ENCODE data around the gene CSHL1. TPM values are rescaled to one million over a fixed set of nuclear protein-coding genes. Genes with fewer than 3 reads are reported as not detected.

The CSHL1 gene
- total RNA-seq, 6 experiments from 2014 or later: not detected

DNA sequence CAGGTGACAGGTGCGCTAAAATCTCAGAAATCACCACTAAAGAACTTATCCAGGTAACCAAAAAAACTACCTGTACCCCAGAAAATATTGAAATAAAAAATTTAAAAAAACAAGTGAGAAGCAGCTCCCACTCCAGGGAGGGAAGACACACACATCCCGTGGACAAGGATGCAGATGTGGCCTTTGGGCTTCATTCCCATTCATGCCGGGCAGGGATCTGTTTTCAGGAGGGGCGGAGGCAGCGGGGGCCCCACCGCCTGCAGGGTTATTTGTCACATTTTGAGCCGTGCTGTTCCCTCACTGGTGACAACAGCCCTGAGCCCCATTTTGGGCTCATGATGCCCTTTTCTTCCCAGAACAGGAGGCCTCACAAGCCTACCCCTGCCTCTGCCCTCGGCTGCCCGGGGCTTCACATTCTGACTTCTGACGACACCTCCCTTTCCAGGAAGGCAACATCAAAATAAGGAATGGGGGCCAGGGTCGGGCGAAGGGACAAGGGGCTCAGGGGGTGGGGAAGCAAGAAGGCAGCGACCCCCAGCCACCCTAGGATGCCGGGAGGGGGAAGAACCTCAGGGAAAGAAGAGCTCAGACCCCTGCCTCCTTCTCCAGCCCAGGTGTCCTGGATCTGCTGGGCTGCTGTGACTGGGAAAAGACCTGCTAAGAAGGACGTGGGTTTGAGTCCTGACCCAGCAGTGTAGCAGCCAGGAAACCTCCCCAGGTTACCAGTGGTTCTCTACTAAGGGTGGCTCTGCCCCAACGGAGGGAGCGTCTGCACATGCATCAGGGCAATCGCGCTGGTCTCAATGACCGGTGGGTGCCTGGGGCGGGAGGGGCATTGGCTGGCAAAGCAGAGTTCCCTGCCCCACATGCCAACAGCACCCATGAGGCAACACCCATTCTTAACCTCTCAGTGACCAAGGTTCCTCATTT is 23.4 kb upstream of the CSHL1 start:
- no peak for DNase-seq
- no peak overlapping the region for H3K27ac ChIP-seq
- TF ChIP-seq POLR2A (IDR thresholded peaks at IDR 0.05): no peak
- TF ChIP-seq, protein P1, sequence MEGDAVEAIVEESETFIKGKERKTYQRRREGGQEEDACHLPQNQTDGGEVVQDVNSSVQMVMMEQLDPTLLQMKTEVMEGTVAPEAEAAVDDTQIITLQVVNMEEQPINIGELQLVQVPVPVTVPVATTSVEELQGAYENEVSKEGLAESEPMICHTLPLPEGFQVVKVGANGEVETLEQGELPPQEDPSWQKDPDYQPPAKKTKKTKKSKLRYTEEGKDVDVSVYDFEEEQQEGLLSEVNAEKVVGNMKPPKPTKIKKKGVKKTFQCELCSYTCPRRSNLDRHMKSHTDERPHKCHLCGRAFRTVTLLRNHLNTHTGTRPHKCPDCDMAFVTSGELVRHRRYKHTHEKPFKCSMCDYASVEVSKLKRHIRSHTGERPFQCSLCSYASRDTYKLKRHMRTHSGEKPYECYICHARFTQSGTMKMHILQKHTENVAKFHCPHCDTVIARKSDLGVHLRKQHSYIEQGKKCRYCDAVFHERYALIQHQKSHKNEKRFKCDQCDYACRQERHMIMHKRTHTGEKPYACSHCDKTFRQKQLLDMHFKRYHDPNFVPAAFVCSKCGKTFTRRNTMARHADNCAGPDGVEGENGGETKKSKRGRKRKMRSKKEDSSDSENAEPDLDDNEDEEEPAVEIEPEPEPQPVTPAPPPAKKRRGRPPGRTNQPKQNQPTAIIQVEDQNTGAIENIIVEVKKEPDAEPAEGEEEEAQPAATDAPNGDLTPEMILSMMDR (IDR thresholded peaks at IDR 0.05): no peak
- no peaks in the 10 kb centered on the region for H3K36me3 ChIP-seq
- no peaks in the 10 kb centered on the region for H3K4me1 ChIP-seq
- H3K27me3 ChIP-seq: no peaks in the 10 kb centered on the region
- ATAC-seq: no peak
- intact Hi-C loops (cut with DNase I): no loop called here
- no peaks in the 10 kb centered on the region for H3K9me3 ChIP-seq
- H3K4me3 ChIP-seq: no peak overlapping the region
- 53% methylated on average over 9 of the region's 21 CpGs for WGBS (ENCODE audit: insufficient coverage, low coverage, low lambda C conversion rate, missing lambda C conversion rate)

DNA sequence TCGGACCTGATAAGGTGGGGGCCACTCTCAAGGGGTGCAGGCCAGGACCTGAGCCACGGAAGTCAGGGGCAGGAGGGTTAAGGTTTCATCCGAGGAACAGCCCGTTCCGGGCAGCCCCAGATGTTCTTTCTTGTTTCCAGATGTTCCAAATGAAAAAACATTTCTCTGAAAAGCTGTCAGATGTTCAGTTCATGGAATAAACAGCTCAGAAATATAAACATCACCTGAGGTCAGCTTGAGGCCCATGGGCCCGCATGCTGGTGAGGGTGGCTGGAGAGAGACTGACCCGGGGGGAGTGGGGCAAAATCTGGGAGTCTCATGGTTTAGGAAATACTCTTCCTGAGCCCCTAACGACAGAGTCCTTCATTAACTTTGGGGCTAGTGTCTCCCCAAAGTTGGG is 22.5 kb upstream of the CSHL1 start:
- TF ChIP-seq POLR2A (IDR thresholded peaks at IDR 0.05): no peak
- TF ChIP-seq, protein P1 (IDR thresholded peaks at IDR 0.05): no peak
- intact Hi-C loops (cut with DNase I): no loop called here
- ATAC-seq (no peak), DNase-seq (no peak)
- H3K4me3 ChIP-seq: no peak overlapping the region
- WGBS (ENCODE audit: insufficient coverage, low coverage, low lambda C conversion rate, missing lambda C conversion rate): 75% methylated on average over 4 of the region's 8 CpGs
- no peaks in the 10 kb centered on the region for H3K36me3 ChIP-seq
- no peaks in the 10 kb centered on the region for H3K9me3 ChIP-seq
- H3K27ac ChIP-seq: no peak overlapping the region
- no peaks in the 10 kb centered on the region for H3K4me1 ChIP-seq
- H3K27me3 ChIP-seq: no peaks in the 10 kb centered on the region

DNA sequence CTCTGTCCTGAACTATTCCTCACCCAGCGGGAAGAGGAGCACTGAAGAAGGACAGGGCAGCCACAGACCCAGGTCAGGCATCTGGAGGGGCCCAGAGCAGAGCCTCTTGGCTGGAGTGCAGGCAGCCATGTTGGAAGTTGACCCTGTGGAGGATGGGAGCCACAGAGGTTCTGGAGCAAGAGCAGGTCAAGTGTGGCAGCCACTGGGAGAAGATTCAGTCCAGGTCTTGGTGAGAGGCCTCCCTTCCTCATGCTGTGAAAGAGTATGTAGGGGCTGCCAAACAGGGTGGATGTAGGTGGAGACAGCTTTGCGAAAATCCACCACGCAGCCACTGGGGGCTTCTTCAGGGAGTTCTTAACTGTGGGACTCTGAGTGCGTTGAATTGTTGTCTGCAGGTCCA is 21.7 kb upstream of the CSHL1 start:
- Histone ChIP-seq H3K4me1 (no peaks in the 10 kb centered on the region), H3K9me3 (no peaks in the 10 kb centered on the region), H3K27me3 (no peaks in the 10 kb centered on the region), H3K27ac (no peak overlapping the region), H3K4me3 (no peak overlapping the region), H3K36me3 (no peaks in the 10 kb centered on the region)
- no CpG with 5 or more reads among the region's 4 CpGs for WGBS (ENCODE audit: insufficient coverage, low coverage, low lambda C conversion rate, missing lambda C conversion rate)
- intact Hi-C loops (cut with DNase I): no loop called here
- DNase-seq: no peak
- no peak for ATAC-seq
- no peak for TF ChIP-seq POLR2A (IDR thresholded peaks at IDR 0.05)
- TF ChIP-seq, protein P1 (IDR thresholded peaks at IDR 0.05): no peak

- no peaks in the 10 kb centered on the region for H3K4me1 ChIP-seq
- H3K27me3 ChIP-seq: no peaks in the 10 kb centered on the region
- intact Hi-C loops (cut with DNase I): no loop called here
- TF ChIP-seq, protein P1 (IDR thresholded peaks at IDR 0.05): no peak
- no peak for TF ChIP-seq POLR2A (IDR thresholded peaks at IDR 0.05)
- H3K27ac ChIP-seq: peak within 1 kb of the TSS in 1 of 3 donors; percentile 34
- ATAC-seq (peak in 2 of 4 donors; percentile 13 to 24), DNase-seq (no peak)
- H3K9me3 ChIP-seq: no peaks in the 10 kb centered on the region
- H3K36me3 ChIP-seq: no peaks in the 10 kb centered on the region
- H3K4me3 ChIP-seq: no peak within 1 kb of the TSS
- 48% methylated on average over 2 of the region's 19 CpGs for WGBS (ENCODE audit: insufficient coverage, low coverage, low lambda C conversion rate, missing lambda C conversion rate)
These were observed 21.0 kb upstream of the CSHL1 start, which contains the start of gene CD79B for GRCh38 chr17:63931981-63932561. CD79B (minus strand) TSS chr17:63932331; CDS start chr17:63932261, 70 bp downstream.
